ENCODE results near the gene HPDL.
"Not testable (repeated sequence)": the region's sequence is repeated elsewhere in the genome, so short reads cannot be mapped to it uniquely, and the experiment has no call there.

Gene HPDL

GRCh38 chr1:45326627-45327623, at the start of gene HPDL:
TSS of gene HPDL (plus strand) at chr1:45326895. CDS start at chr1:45327149, 254 bp downstream.
- DNase-seq: peak; percentile 73

- DNase-seq: no peak
Measured at GRCh38 chr1:45282351-45282750, 44.3 kb upstream of the HPDL start.

- DNase-seq: not testable (repeated sequence)
Measured at GRCh38 chr1:45284858-45285257, 41.8 kb upstream of the HPDL start.

- DNase-seq: not testable (repeated sequence)
Measured at GRCh38 chr1:45286521-45286920, 40.2 kb upstream of the HPDL start.

- not testable (repeated sequence) for DNase-seq
Measured at GRCh38 chr1:45291002-45291401, 35.7 kb upstream of the HPDL start.

- no peak for DNase-seq
Measured at GRCh38 chr1:45291716-45292115, 35.0 kb upstream of the HPDL start.

- no peak for DNase-seq
Measured at GRCh38 chr1:45297666-45298356, 28.9 kb upstream of the HPDL start.

GRCh38 chr1:45299296-45299695, 27.4 kb upstream of the HPDL start:
- DNase-seq: no peak

- DNase-seq: peak; percentile 19
Measured at GRCh38 chr1:45299981-45300668, 26.6 kb upstream of the HPDL start.

- DNase-seq: no peak
Measured at GRCh38 chr1:45300669-45300997, 26.1 kb upstream of the HPDL start.

- no peak for DNase-seq
Measured at GRCh38 chr1:45302505-45303150, 24.1 kb upstream of the HPDL start.

GRCh38 chr1:45303520-45304310, 23.0 kb upstream of the HPDL start:
- DNase-seq: peak; percentile 99

- DNase-seq: no peak
Measured at GRCh38 chr1:45304311-45305081, 22.2 kb upstream of the HPDL start.

GRCh38 chr1:45305231-45305630, 21.5 kb upstream of the HPDL start:
- no peak for DNase-seq

- DNase-seq: peak; percentile 34
Measured at GRCh38 chr1:45306319-45306718, 20.4 kb upstream of the HPDL start.

- DNase-seq: no peak
Measured at GRCh38 chr1:45306905-45307304, 19.8 kb upstream of the HPDL start.

GRCh38 chr1:45314266-45314665, 12.4 kb upstream of the HPDL start:
- no peak for DNase-seq

GRCh38 chr1:45317166-45317565, 9.5 kb upstream of the HPDL start:
- DNase-seq: no peak

GRCh38 chr1:45319761-45320160, 6.9 kb upstream of the HPDL start:
- no peak for DNase-seq

- DNase-seq: no peak
Measured at GRCh38 chr1:45321444-45321843, 5.3 kb upstream of the HPDL start.

GRCh38 chr1:45322486-45323040, 4.1 kb upstream of the HPDL start:
- DNase-seq: no peak

All from stimulated activated CD4-positive, alpha-beta T cell treated with anti-CD3 and anti-CD28 coated beads, Interleukin-4, amount 100 ng/mL, for 1 hour (primary cell).